NCI-H69 (cell line): Measurements from ENCODE around the gene ZNF45.
"Not testable (repeated sequence)": the region's sequence is repeated elsewhere in the genome, so short reads cannot be mapped to it uniquely, and the experiment has no call there.

ENCODE experiments used
- DNase-seq: peaks from one replicate; lab custom pipeline; 2025; lab: John Stamatoyannopoulos, UW

ZNF45 gene

GRCh38 chr19:43934985-43935708 is at the start of gene ZNF45:
Gene ZNF45, minus strand, starts transcription at chr19:43935282. Its CDS starts 13,097 bp downstream, at chr19:43922185.
- DNase-seq = peak; percentile 96

- DNase-seq = no peak
These were observed 49.6 kb upstream of the ZNF45 start for GRCh38 chr19:43984687-43985000.

- peak; percentile 100 for DNase-seq
These were observed 49.0 kb upstream of the ZNF45 start, which contains the start of gene ZNF155 for GRCh38 chr19:43983912-43984686. Gene ZNF155, plus strand, starts transcription at chr19:43984188. Its CDS starts 4,356 bp downstream, at chr19:43988544.

GRCh38 chr19:43983544-43983911 is 48.4 kb upstream of the ZNF45 start:
- no peak for DNase-seq

- DNase-seq = no peak
These were observed 41.6 kb upstream of the ZNF45 start for GRCh38 chr19:43976732-43977131.

- DNase-seq = no peak
These were observed 31.1 kb upstream of the ZNF45 start for GRCh38 chr19:43966079-43966694.

GRCh38 chr19:43960411-43960810 is 25.3 kb upstream of the ZNF45 start:
- no peak for DNase-seq

- DNase-seq = no peak
These were observed 22.8 kb upstream of the ZNF45 start for GRCh38 chr19:43957891-43958290.

GRCh38 chr19:43956827-43957226 is 21.7 kb upstream of the ZNF45 start:
- DNase-seq = no peak

GRCh38 chr19:43950834-43951645 is 16.0 kb upstream of the ZNF45 start, which contains the start of gene ZNF221:
Gene ZNF221, plus strand, starts transcription at chr19:43951228. Its CDS starts 11,499 bp downstream, at chr19:43962727.
- DNase-seq = peak; percentile 99

GRCh38 chr19:43949803-43950202 is 14.7 kb upstream of the ZNF45 start:
- DNase-seq = not testable (repeated sequence)

GRCh38 chr19:43947412-43947811 is 12.3 kb upstream of the ZNF45 start:
- not testable (repeated sequence) for DNase-seq

GRCh38 chr19:43941209-43941608 is 6.1 kb upstream of the ZNF45 start:
- DNase-seq = no peak

GRCh38 chr19:43940719-43941118 is 5.6 kb upstream of the ZNF45 start:
- DNase-seq = no peak

- DNase-seq = no peak
These were observed 4.6 kb upstream of the ZNF45 start for GRCh38 chr19:43939557-43940260.

GRCh38 chr19:43936188-43936587 is 1.1 kb upstream of the ZNF45 start:
- DNase-seq = peak; percentile 15

GRCh38 chr19:43934055-43934984 is 762 bp downstream of the ZNF45 start:
- peak; percentile 32 for DNase-seq

GRCh38 chr19:43928820-43929219 is 6.3 kb downstream of the ZNF45 start:
- DNase-seq = no peak

- DNase-seq = no peak
These were observed 11.2 kb downstream of the ZNF45 start for GRCh38 chr19:43923875-43924274.

GRCh38 chr19:43914051-43914450 is 21.0 kb downstream of the ZNF45 start:
- DNase-seq = no peak
